IMR-90 (cell line): ENCODE results near the gene FBXO31. TPM values are rescaled to one million over a fixed set of nuclear protein-coding genes. Genes with fewer than 3 reads are reported as not detected.

Experiments
- ATAC-seq: fragments of 200-7000 bp; cut with Tn5 transposase; 2 replicates; pipeline ENCODE4 v1.9.1; 2020; ENCODE audit warnings: low read depth, mild to moderate bottlenecking, moderate library complexity
- BruUV-seq: library from RNA; stranded (reverse); fragments of 400-500 nt; replicated peaks from 2 replicates; lab custom pipeline; 2021; lab: Mats Ljungman, UMichigan
- CTCF ChIA-PET: fragments of 300-600 bp; formaldehyde crosslinking; extraction: SDS; loops from one replicate; lab custom pipeline; 2021; ENCODE audit warnings: antibody characterized with exemption; lab: Yijun Ruan, JAX
- POLR2A ChIA-PET: fragments of 300-600 bp; sonication (Branson Sonifier 250); formaldehyde crosslinking; loops from one replicate; lab custom pipeline; 2022; ENCODE audit warnings: antibody characterized with exemption; ENCODE audit not compliant: unreplicated experiment; lab: Charles Lee
- DNase-seq: peaks from one replicate; pipeline ENCODE4 v3.0.0; 2013
- H2AFZ ChIP-seq: replicated peaks from 2 replicates; pipeline ENCODE3; 2013; ENCODE audit warnings: low read length, mild to moderate bottlenecking; ENCODE audit not compliant: poor library complexity
- H2AK5ac ChIP-seq: 2 replicates; pipeline ENCODE4 v1.6.1; 2013; ENCODE audit warnings: low read depth, low read length, inconsistent platforms
- H2AK9ac ChIP-seq: replicated peaks from 2 replicates; pipeline ENCODE3; 2013; ENCODE audit warnings: mild to moderate bottlenecking, low read depth, low read length, moderate library complexity; ENCODE audit not compliant: poor library complexity
- H2BK120ac ChIP-seq: 2 replicates; pipeline ENCODE4 v1.6.1; 2013; ENCODE audit warnings: low read depth, low read length, inconsistent platforms
- H2BK15ac ChIP-seq: 3 replicates; pipeline ENCODE4 v1.6.1; 2013; ENCODE audit warnings: low read depth, low read length, inconsistent platforms
- H2BK20ac ChIP-seq: 2 replicates; pipeline ENCODE4 v1.6.1; 2013; ENCODE audit warnings: low read depth, mild to moderate bottlenecking, inconsistent platforms, low read length, moderate library complexity
- H2BK5ac ChIP-seq: 2 replicates; pipeline ENCODE4 v1.6.1; 2013; ENCODE audit warnings: mild to moderate bottlenecking, low read depth, low read length, inconsistent platforms; ENCODE audit not compliant: poor library complexity, severe bottlenecking
- H3K14ac ChIP-seq: replicated peaks from 2 replicates; pipeline ENCODE4 v1.6.1; 2013; ENCODE audit warnings: low read depth, low read length, inconsistent platforms
- H3K18ac ChIP-seq: 2 replicates; pipeline ENCODE4 v1.6.1; 2013; ENCODE audit warnings: low read depth, low read length, control low read depth
- H3K23ac ChIP-seq: 2 replicates; pipeline ENCODE4 v1.6.1; 2013; ENCODE audit warnings: low read depth, low read length, inconsistent platforms
- H3K27ac ChIP-seq: 2 replicates; pipeline ENCODE4 v1.5.1; 2013; ENCODE audit warnings: mild to moderate bottlenecking, control low read depth, low read length; ENCODE audit not compliant: insufficient read depth
- H3K27me3 ChIP-seq: 2 replicates; pipeline ENCODE4 v1.6.1; 2013; ENCODE audit warnings: low read length; ENCODE audit not compliant: control insufficient read depth, insufficient read depth
- H3K36me3 ChIP-seq: 2 replicates; pipeline ENCODE4 v1.6.1; 2013; ENCODE audit warnings: low read length, mixed read lengths; ENCODE audit not compliant: control insufficient read depth, insufficient read depth
- H3K4ac ChIP-seq: 2 replicates; pipeline ENCODE4 v1.6.1; 2013; ENCODE audit warnings: low read depth, low read length, inconsistent platforms
- H3K4me1 ChIP-seq: 2 replicates; pipeline ENCODE4 v1.6.1; 2013; ENCODE audit warnings: low read length, mixed read lengths; ENCODE audit not compliant: control insufficient read depth, insufficient read depth
- H3K4me2 ChIP-seq: 2 replicates; pipeline ENCODE4 v1.6.1; 2013; ENCODE audit warnings: low read depth, mild to moderate bottlenecking, control low read depth, low read length, moderate library complexity
- H3K4me3 ChIP-seq: 2 replicates; pipeline ENCODE4 v1.5.1; 2013; ENCODE audit warnings: low read depth, mild to moderate bottlenecking, control low read depth, low read length, moderate library complexity; ENCODE audit not compliant: insufficient read depth
- H3K56ac ChIP-seq: 2 replicates; pipeline ENCODE4 v1.6.1; 2013; ENCODE audit warnings: low read length, inconsistent platforms; ENCODE audit not compliant: insufficient read depth; ENCODE audit errors: extremely low read depth
- H3K79me1 ChIP-seq, 2 experiments: 2 replicates each; pipeline ENCODE4 v1.6.1; 2013; ENCODE audit warnings: low read length in 2 of 2, inconsistent platforms in 1 of 2, low read depth in 1 of 2
- H3K9ac ChIP-seq: 2 replicates; pipeline ENCODE4 v1.6.1; 2013; ENCODE audit warnings: low read depth, low read length, control low read depth
- H3K9me1 ChIP-seq: 2 replicates; pipeline ENCODE4 v1.6.1; 2013; ENCODE audit warnings: low read length, inconsistent platforms; ENCODE audit not compliant: insufficient read depth
- H3K9me3 ChIP-seq: 2 replicates; pipeline ENCODE4 v1.6.1; 2013; ENCODE audit warnings: low read length; ENCODE audit not compliant: control insufficient read depth, insufficient read depth
- H4K20me1 ChIP-seq: 2 replicates; pipeline ENCODE4 v1.6.1; 2013; ENCODE audit warnings: low read length, inconsistent platforms; ENCODE audit not compliant: insufficient read depth
- H4K5ac ChIP-seq: 2 replicates; pipeline ENCODE4 v1.6.1; 2013; ENCODE audit warnings: mild to moderate bottlenecking, low read depth, low read length, control low read depth
- H4K8ac ChIP-seq, 2 experiments: 2 replicates each; pipeline ENCODE4 v1.6.1; 2013; ENCODE audit warnings: low read depth in 2 of 2, low read length in 2 of 2, control low read depth in 1 of 2, inconsistent platforms in 1 of 2
- H4K91ac ChIP-seq: 2 replicates; pipeline ENCODE4 v1.6.1; 2013; ENCODE audit warnings: low read depth, low read length, inconsistent platforms; ENCODE audit not compliant: insufficient read depth
- BHLHE40 ChIP-seq: fragments of 150-350 bp; IDR thresholded peaks from 2 replicates; pipeline ENCODE4 v1.6.1; 2016; ENCODE audit warnings: mild to moderate bottlenecking, low read depth, low read length
- CHD1 ChIP-seq: IDR thresholded peaks from 2 replicates; pipeline ENCODE4 v1.6.1; 2012; ENCODE audit warnings: low read depth, low read length, improper control_type of control experiment
- CTCF ChIP-seq: conservative IDR thresholded peaks from 2 replicates; pipeline ENCODE4 v1.5.1; 2012; ENCODE audit warnings: mild to moderate bottlenecking, low read depth, low read length, improper control_type of control experiment
- ELK1 ChIP-seq: fragments of 150-350 bp; IDR thresholded peaks from 2 replicates; pipeline ENCODE4 v1.6.1; 2016; ENCODE audit warnings: low read depth, mild to moderate bottlenecking, low read length, moderate library complexity, borderline replicate concordance
- FOS ChIP-seq: fragments of 150-350 bp; IDR thresholded peaks from 2 replicates; pipeline ENCODE4 v1.6.1; 2016; ENCODE audit warnings: low read depth, low read length
- MAFK ChIP-seq: IDR thresholded peaks from 2 replicates; pipeline ENCODE4 v1.6.1; 2012; ENCODE audit warnings: low read depth, low read length, improper control_type of control experiment
- MAZ ChIP-seq: IDR thresholded peaks from 2 replicates; pipeline ENCODE4 v1.6.1; 2012; ENCODE audit warnings: low read depth, mild to moderate bottlenecking, low read length, improper control_type of control experiment, moderate library complexity, borderline replicate concordance
- MXI1 ChIP-seq: IDR thresholded peaks from 2 replicates; pipeline ENCODE4 v1.6.1; 2012; ENCODE audit warnings: low read depth, mild to moderate bottlenecking, low read length, moderate library complexity, borderline replicate concordance
- NFE2L2 ChIP-seq: fragments of 150-350 bp; IDR thresholded peaks from 2 replicates; pipeline ENCODE4 v1.6.1; 2016; ENCODE audit warnings: low read depth, mild to moderate bottlenecking, low read length
- POLR2A ChIP-seq: IDR thresholded peaks from 2 replicates; pipeline ENCODE4 v1.6.1; 2012; ENCODE audit warnings: mild to moderate bottlenecking, low read depth, low read length
- RCOR1 ChIP-seq: IDR thresholded peaks from 2 replicates; pipeline ENCODE4 v1.6.1; 2012; ENCODE audit warnings: mild to moderate bottlenecking, low read length, improper control_type of control experiment; ENCODE audit not compliant: insufficient replicate concordance
- RFX5 ChIP-seq: IDR thresholded peaks from 2 replicates; pipeline ENCODE4 v1.8.0; 2012; ENCODE audit warnings: low read depth, mild to moderate bottlenecking, low read length, moderate library complexity
- SMC3 ChIP-seq: fragments of 150-350 bp; IDR thresholded peaks from 2 replicates; pipeline ENCODE4 v1.6.1; 2016; ENCODE audit warnings: low read depth, mild to moderate bottlenecking, antibody characterized with exemption, low read length, moderate library complexity
- USF2 ChIP-seq: fragments of 150-350 bp; IDR thresholded peaks from 2 replicates; pipeline ENCODE4 v1.6.1; 2017; ENCODE audit warnings: mild to moderate bottlenecking, antibody characterized with exemption, low read length, low read depth
- WGBS, 2 experiments: methylation state at CpG; one replicate each; pipeline versions ENCODE4 v1.1.5 to v1.1.7; 2013; ENCODE audit warnings: missing lambda C conversion rate in 2 of 2; ENCODE audit not compliant: insufficient read length in 1 of 2; ENCODE audit errors: extremely low coverage in 2 of 2; 5-methylcytosine and 5-hydroxymethylcytosine counted together
- dilution Hi-C: fragments of 300-500 bp; cut with HindIII; formaldehyde crosslinking; loops from one replicate; pipeline ENCODE4 v1.14.3; 2018; ENCODE audit warnings: low sequenced_read_pairs; ENCODE audit not compliant: unreplicated experiment
- in situ Hi-C: fragments of 300-500 bp; cut with MboI; formaldehyde crosslinking; loops from 3 replicates; pipeline ENCODE4 v1.14.3; 2019; ENCODE audit warnings: low sequenced_read_pairs, inconsistent platforms, mixed read lengths
- intact Hi-C: fragments of 100-400 bp; cut with micrococcal nuclease; formaldehyde crosslinking; loops from 2 replicates; pipeline ENCODE4 v1.10.0; 2022
- polyA plus RNA-seq, 3 experiments: library from polyadenylated mRNA; depleted of rRNA; stranded (reverse); fragments of >200 nt; gene quantifications; 2 replicates each; pipeline ENCODE4 v1.2.3, GENCODE V29; 2012; ENCODE audit warnings: low replicate concordance in 1 of 3
- total RNA-seq: library from RNA; depleted of rRNA; stranded (reverse); fragments of >200 nt; gene quantifications from 2 replicates; pipeline ENCODE4 v1.2.3, GENCODE V29; 2012

FBXO31 gene
- total and polyA plus RNA-seq, 2 of the 4 experiments (the other 2 are of a cell fraction): 10.4 to 16.9 TPM

GRCh38 chr16:87347932-87348615 lies 35.5 kb downstream of the FBXO31 start:
- no peak overlapping the region for H3K14ac ChIP-seq
- ATAC-seq: no peak
- dilution Hi-C loops (no loop called here), intact Hi-C loops (no loop called here), in situ Hi-C loops (no loop called here)
- H3K27ac ChIP-seq: no peak overlapping the region
- no peak overlapping the region for H2AK5ac ChIP-seq
- H4K20me1 ChIP-seq: peaks cover 29% of the 10 kb centered on the region
- no peak overlapping the region for H3K18ac ChIP-seq
- no peak overlapping the region for H3K56ac ChIP-seq
- BruUV-seq: no TSS peak
- no peak overlapping the region for H3K23ac ChIP-seq
- ChIA-PET POLR2A (no interaction called here), CTCF (no interaction called here)
- no peak overlapping the region for H3K4me2 ChIP-seq
- 92% methylated on average over 4 of the region's 13 CpGs; no CpG with 5 or more reads in 1 of the 2 experiments for WGBS, 2 experiments
- no peak overlapping the region for H3K4ac ChIP-seq
- H2BK20ac ChIP-seq: no peak overlapping the region
- no peaks in the 10 kb centered on the region for H3K9me3 ChIP-seq
- peaks cover 7 to 43% of the 10 kb centered on the region in 2 experiments; a peak in 3 of 4 replicates for H3K79me1 ChIP-seq
- H3K9me1 ChIP-seq: peaks cover 18% of the 10 kb centered on the region; the same call in 1 of the 2 replicates
- H2AFZ ChIP-seq: no peak overlapping the region
- H2BK15ac ChIP-seq: no peak overlapping the region
- no peak overlapping the region for H4K8ac ChIP-seq
- no peak for TF ChIP-seq CHD1
- no peak for TF ChIP-seq POLR2A
- TF ChIP-seq SMC3: no peak
- no peak for TF ChIP-seq FOS
- no peak for TF ChIP-seq MAZ
- TF ChIP-seq MAFK: no peak
- TF ChIP-seq CTCF: no peak
- TF ChIP-seq BHLHE40: no peak
- no peak for TF ChIP-seq RFX5
- TF ChIP-seq ELK1: no peak
- TF ChIP-seq MXI1: no peak
- no peak for TF ChIP-seq NFE2L2
- no peak for TF ChIP-seq RCOR1
- TF ChIP-seq USF2: no peak
- peaks cover 4% of the 10 kb centered on the region; the same call in 1 of the 2 replicates for H3K4me1 ChIP-seq
- no peak overlapping the region for H4K91ac ChIP-seq
- no peak overlapping the region for H4K5ac ChIP-seq
- H2AK9ac ChIP-seq: peak overlapping the region; percentile 9
- H3K9ac ChIP-seq: no peak overlapping the region
- H2BK120ac ChIP-seq: no peak overlapping the region
- no peak overlapping the region for H2BK5ac ChIP-seq
- H3K4me3 ChIP-seq: no peak overlapping the region
- H3K36me3 ChIP-seq: peaks cover 22% of the 10 kb centered on the region
- DNase-seq: no peak
- no peaks in the 10 kb centered on the region for H3K27me3 ChIP-seq
